ENCODE data around the gene MEGF6.

- TF ChIP-seq SRF (CRISPR knock-in tag; IDR thresholded peaks at IDR 0.05), result no peak
- TF ChIP-seq, protein P1, sequence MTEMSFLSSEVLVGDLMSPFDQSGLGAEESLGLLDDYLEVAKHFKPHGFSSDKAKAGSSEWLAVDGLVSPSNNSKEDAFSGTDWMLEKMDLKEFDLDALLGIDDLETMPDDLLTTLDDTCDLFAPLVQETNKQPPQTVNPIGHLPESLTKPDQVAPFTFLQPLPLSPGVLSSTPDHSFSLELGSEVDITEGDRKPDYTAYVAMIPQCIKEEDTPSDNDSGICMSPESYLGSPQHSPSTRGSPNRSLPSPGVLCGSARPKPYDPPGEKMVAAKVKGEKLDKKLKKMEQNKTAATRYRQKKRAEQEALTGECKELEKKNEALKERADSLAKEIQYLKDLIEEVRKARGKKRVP (CRISPR knock-in tag; IDR thresholded peaks at IDR 0.05), result no peak
- no peak for TF ChIP-seq ZNF76 (CRISPR knock-in tag; IDR thresholded peaks at IDR 0.05; ENCODE audit: borderline replicate concordance)
- TF ChIP-seq USF1 (CRISPR knock-in tag; IDR thresholded peaks at IDR 0.05), result no peak
- TF ChIP-seq SMARCB1 (IDR thresholded peaks at IDR 0.05; ENCODE audit: insufficient read length, low read depth), result no peak
- no peak for TF ChIP-seq HCFC1 (IDR thresholded peaks at IDR 0.05; ENCODE audit: low read depth, low read length)
- TF ChIP-seq POU5F1 (IDR thresholded peaks at IDR 0.05; ENCODE audit: borderline replicate concordance, low read depth, low read length, partially characterized antibody), result no peak
- TF ChIP-seq ZNF311 (CRISPR knock-in tag; IDR thresholded peaks at IDR 0.05), result no peak
- no peak for TF ChIP-seq EP300 (IDR thresholded peaks at IDR 0.05; ENCODE audit: low read length)
- TF ChIP-seq CBX2 (IDR thresholded peaks at IDR 0.05; ENCODE audit: insufficient read depth, low read length, poor library complexity, severe bottlenecking), result no peak
- no peak for TF ChIP-seq JUNB (CRISPR knock-in tag; conservative IDR thresholded peaks at IDR 0.05)
- TF ChIP-seq EP400 (IDR thresholded peaks at IDR 0.05), result no peak
Measured at GRCh38 chr1:3468236-3469103, 142.8 kb downstream of the MEGF6 start.

Data from K562 (cell line).